Measurements from ENCODE around the gene MLEC.

Gene MLEC

DNA sequence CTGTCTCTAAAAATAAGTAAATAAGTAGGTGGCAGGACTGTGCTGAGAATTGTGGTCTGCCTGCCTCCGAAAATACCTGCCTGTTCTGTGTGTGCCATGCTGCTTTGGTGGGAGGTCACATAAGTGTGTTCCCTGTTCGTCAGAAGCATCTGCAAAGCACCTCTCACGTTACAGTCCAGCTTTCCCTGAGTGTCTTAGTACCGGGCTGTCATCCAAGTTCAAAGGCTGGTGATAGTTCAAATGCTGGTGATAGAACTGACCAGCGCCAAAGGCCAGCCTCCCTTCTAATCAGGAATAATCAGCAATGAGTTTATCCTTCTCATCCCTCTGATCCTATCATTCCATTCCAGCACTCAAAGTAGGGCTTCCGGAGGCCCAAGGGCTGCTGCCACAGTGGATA, 40.9 kb upstream of the MLEC start:
- no peak for TF ChIP-seq CTCF (IDR thresholded peaks at IDR 0.05; ENCODE audit: low read depth, low read length)
- DNase-seq (ENCODE audit: extremely low read depth, low read depth): no peak

DNA sequence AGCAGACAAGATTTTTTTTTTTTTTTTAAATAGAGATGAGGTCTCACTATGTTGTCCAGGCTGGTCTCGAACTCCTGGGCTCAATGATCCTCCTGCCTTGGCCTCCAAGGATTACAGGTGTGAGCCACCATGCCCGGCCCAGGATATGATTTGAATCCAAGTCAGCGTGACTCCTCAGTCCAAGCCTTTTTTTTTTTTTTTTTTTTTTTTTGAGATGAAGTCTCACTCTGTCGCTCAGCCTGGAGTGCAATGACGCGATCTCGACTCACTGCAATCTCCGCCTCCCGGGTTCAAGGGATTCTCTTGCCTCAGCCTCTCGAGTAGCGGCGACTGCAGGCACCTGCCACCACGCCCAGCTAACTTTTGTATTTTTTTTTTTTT, 39.6 kb upstream of the MLEC start:
- no peak for DNase-seq (ENCODE audit: extremely low read depth, low read depth)
- no peak for TF ChIP-seq CTCF (IDR thresholded peaks at IDR 0.05; ENCODE audit: low read depth, low read length)

DNA sequence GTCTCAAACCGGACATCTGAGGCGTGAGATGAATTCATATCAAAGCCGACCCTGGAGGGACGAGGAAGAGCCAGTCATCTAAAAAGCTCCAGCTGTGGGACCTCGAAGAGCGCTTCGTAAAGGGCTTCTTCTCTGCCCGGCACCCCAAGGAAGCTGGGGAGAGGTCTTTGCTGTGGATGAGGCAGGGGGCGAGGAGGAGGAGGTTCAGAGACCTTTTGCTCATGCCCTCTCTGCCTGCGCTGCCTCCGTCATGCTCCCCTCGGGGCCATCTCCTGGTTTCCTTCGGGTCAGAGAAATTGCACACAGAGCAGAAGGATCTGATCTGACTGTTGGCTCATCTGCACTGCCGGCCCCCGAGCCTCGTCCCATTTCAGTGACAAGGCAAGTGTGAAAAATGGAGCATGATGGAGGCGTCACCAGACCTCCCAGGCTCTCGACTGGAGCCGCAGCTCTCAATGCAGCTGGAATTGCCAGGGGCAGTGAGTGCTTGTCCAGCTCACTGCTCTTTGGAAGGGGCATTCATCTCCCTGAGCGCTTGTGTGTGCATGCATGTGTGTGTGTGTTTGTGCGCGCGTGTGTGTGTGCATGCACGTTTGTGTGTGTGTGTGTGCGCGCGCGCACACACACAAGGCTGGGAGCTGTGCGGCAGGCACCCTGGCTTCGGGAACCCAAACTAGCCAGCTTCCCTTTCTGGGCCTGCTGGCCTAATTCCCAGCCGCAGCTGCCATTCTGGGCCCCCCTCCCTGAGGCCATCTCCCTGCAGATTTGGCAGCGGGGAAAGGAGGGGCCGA, 37.3 kb upstream of the MLEC start:
- DNase-seq (ENCODE audit: extremely low read depth, low read depth): no peak
- TF ChIP-seq CTCF (IDR thresholded peaks at IDR 0.05; ENCODE audit: low read depth, low read length): no peak

DNA sequence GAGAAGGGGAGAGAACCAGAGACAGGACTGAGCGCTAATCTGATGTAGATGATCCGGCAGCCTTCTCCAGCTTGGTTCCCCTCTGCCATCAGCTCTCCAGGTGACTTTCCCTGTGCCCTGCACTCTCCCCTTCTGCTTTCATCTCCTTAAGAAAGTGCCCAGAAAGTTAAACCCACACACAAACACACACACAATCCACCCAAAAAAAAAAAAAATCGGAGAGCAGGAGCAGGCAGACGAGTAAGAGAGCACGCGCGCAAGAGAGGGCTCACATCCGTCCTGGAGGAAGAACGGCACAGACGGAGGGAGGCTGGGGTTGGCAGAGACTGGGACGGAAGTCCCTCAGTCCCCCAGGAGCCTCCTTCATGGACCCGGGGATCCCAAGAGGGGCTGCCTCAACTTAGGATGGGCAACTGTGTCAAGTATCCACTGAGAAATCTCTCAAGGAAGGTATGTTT, 36.7 kb upstream of the MLEC start:
- TF ChIP-seq CTCF (IDR thresholded peaks at IDR 0.05; ENCODE audit: low read depth, low read length): no peak
- no peak for DNase-seq (ENCODE audit: extremely low read depth, low read depth)

DNA sequence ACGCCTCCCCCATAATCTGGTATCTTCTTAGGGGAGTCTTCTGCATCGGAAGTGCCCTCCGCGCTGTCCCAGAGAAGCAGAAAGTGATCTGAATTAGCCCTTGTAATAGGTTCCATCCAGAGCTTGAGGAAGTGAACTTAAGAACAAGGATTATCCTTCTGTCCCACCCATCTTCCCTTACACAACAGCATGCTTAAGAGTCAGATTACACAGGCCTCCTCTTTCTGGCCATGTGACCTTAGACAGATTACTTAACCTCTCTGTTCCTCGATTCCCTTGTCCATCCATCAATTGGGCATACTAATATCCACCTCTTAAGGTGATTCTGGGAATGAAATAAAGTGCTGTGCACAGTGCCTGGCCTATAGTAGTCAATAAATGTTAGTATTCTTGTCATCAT, 35.1 kb upstream of the MLEC start:
- DNase-seq (ENCODE audit: extremely low read depth, low read depth): no peak
- TF ChIP-seq CTCF (IDR thresholded peaks at IDR 0.05; ENCODE audit: low read depth, low read length): no peak

GRCh38 chr12:120652656-120653435, 34.1 kb upstream of the MLEC start:
- no peak for DNase-seq (ENCODE audit: extremely low read depth, low read depth)
- no peak for TF ChIP-seq CTCF (IDR thresholded peaks at IDR 0.05; ENCODE audit: low read depth, low read length)

DNA sequence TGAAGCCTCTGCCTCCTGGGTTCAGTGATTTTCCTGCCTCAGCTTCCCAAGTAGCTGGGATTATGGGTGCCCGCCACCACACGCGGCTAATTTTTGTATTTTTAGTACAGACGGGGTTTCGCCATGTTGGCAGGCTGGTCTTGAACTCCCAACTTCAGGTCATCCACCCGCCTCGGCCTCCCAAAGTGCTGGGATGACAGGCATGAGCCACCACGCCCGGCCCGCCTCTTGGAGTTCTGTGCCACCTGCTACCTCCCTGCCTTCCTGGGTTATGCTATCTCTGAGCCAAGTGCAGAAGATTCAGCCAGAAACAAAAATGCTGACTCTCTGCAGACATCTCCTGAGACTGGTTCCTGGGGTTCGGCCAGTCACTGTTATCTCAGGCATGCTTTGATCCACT, 33.3 kb upstream of the MLEC start:
- no peak for DNase-seq (ENCODE audit: extremely low read depth, low read depth)
- no peak for TF ChIP-seq CTCF (IDR thresholded peaks at IDR 0.05; ENCODE audit: low read depth, low read length)

Data from AG09319 (cell line).